Urinary bladder (tissue), 4 donors: ENCODE data around the gene CD99. TPM values are rescaled to one million over a fixed set of nuclear protein-coding genes. Genes with fewer than 3 reads are reported as not detected.
"Not testable (repeated sequence)": the region's sequence is repeated elsewhere in the genome, so short reads cannot be mapped to it uniquely, and the experiment has no call there.

ENCODE experiments used
- DNase-seq: peaks from one replicate; pipeline ENCODE4 v3.0.0-alpha.2; 2015; ENCODE audit errors: extremely low spot score
- H3K27ac ChIP-seq: one replicate; pipeline ENCODE4 v1.5.1; 2013; ENCODE audit warnings: low read depth, mild to moderate bottlenecking, moderate library complexity
- H3K36me3 ChIP-seq: one replicate; pipeline ENCODE4 v1.6.1; 2013; ENCODE audit warnings: mild to moderate bottlenecking, moderate library complexity; ENCODE audit not compliant: insufficient read depth
- H3K4me1 ChIP-seq: one replicate; pipeline ENCODE4 v1.6.1; 2013; ENCODE audit warnings: mild to moderate bottlenecking, moderate library complexity; ENCODE audit not compliant: insufficient read depth
- H3K4me3 ChIP-seq: one replicate; pipeline ENCODE4 v1.5.1; 2013; ENCODE audit warnings: low read depth, low read length
- WGBS: extraction: QIAGEN DNeasy Blood & Tissue Kit; methylation state at CpG from one replicate; pipeline ENCODE4 v1.1.7; 2013; 5-methylcytosine and 5-hydroxymethylcytosine counted together
- polyA plus RNA-seq: library from polyadenylated mRNA; stranded (reverse); fragments of 200-250 nt; gene quantifications from one replicate; pipeline ENCODE4 v1.2.3, GENCODE V29; 2013
- total RNA-seq: library from RNA; depleted of rRNA; stranded (reverse); fragments of >200 nt; gene quantifications from one replicate; pipeline ENCODE4 v1.2.3, GENCODE V29; 2014
- donor health status: healthy with polysubstance abuse.
- donor health status: healthy.

The CD99 gene
- total and polyA plus RNA-seq, 2 donors: 95.6 to 496 TPM

- H3K36me3 ChIP-seq: peaks cover 4% of the 10 kb centered on the region
- H3K4me1 ChIP-seq: no peaks in the 10 kb centered on the region
- no peak overlapping the region for H3K27ac ChIP-seq
- no peak overlapping the region for H3K4me3 ChIP-seq
- DNase-seq: no peak
- 93% methylated on average over 11 of the region's 11 CpGs for WGBS
These were observed 49.6 kb downstream of the CD99 start for GRCh38 chrX:2740672-2741071.

DNA sequence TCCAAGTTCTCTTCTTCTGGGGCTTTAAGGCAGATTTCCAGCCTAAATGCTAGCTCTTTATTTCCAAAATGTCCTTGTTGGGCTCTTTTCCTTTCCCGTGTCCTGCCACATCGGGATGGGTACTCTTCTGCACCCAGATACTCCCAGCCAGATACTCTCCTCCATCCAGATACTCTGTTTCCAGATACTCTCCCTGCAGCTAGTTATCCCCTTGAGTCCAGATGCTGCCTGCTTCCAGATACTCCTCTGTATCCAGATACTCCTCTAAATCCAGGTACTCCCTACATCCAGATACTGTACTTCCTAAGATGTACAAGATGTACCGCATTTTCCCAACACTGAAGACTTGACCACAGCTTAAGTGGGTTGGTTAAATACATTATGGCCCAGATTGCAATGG is 50.3 kb downstream of the CD99 start:
- Histone ChIP-seq H3K27ac (no peak overlapping the region), H3K4me1 (no peaks in the 10 kb centered on the region), H3K4me3 (no peak overlapping the region), H3K36me3 (peaks cover 4% of the 10 kb centered on the region)
- DNase-seq: no peak
- 97% methylated on average over 3 of the region's 3 CpGs for WGBS

DNA sequence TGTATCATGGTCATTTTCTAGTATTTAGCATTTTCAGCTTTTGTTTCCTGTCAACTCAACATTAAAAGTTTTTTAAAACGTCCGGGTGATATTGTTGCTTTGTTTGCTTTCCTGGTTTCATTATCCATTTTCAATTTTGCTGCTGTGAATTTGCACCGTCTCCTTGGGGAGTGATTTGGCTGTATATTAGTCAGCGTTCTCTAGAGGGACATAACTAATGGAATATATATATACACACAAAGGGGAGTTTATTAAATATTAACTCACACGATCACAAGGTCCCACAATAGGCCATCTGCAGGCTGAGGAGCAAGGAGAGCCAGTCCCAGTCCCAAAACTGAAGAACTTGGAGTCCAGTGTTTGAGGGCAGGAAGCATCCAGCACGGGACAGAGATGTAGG is 55.2 kb downstream of the CD99 start:
- not testable (repeated sequence) for H3K36me3 ChIP-seq, H3K4me3 ChIP-seq, H3K27ac ChIP-seq, DNase-seq, H3K4me1 ChIP-seq
- 41% methylated on average over 6 of the region's 6 CpGs for WGBS

- no peak overlapping the region for H3K4me3 ChIP-seq
- 52% methylated on average over 8 of the region's 8 CpGs for WGBS
- H3K27ac ChIP-seq: no peak overlapping the region
- no peak for DNase-seq
- H3K36me3 ChIP-seq: no peaks in the 10 kb centered on the region
- no peaks in the 10 kb centered on the region for H3K4me1 ChIP-seq
These were observed 57.2 kb downstream of the CD99 start for GRCh38 chrX:2748171-2748814.

DNA sequence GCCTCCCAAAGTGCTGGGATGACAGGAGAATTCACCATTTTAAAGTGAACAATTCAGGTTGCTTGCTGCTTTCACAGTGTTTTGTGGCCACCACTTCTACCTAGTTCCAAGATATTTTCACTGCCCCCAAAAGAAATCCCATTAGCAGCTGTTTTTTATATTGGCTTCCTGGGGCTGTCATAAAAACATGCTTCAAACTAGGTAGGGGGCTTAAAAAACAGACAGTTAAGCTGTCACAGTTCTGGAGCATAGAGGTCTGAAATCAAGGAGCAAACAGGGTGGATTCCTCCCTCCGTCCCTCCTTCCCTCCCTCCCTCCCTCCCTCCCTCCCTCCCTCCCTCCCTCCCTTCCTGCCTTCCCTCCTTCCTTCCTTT is 57.7 kb downstream of the CD99 start:
- Histone ChIP-seq H3K27ac (no peak overlapping the region), H3K4me3 (no peak overlapping the region), H3K36me3 (no peaks in the 10 kb centered on the region), H3K4me1 (no peaks in the 10 kb centered on the region)
- no peak for DNase-seq
- 5% methylated on average over 1 of the region's 1 CpG for WGBS

- Histone ChIP-seq H3K4me3 (no peak overlapping the region), H3K27ac (no peak overlapping the region)
- 49% methylated on average over 3 of the region's 3 CpGs for WGBS
These were observed 60.2 kb downstream of the CD99 start for GRCh38 chrX:2751291-2751690.

GRCh38 chrX:2751874-2752300 is 60.8 kb downstream of the CD99 start, which contains the start of gene XG:
XG (plus strand) TSS chrX:2752040; CDS start chrX:2752275, 235 bp downstream.
- DNase-seq, H3K36me3 ChIP-seq, H3K4me1 ChIP-seq, H3K27ac ChIP-seq, H3K4me3 ChIP-seq: not testable (repeated sequence)
- WGBS: 76% methylated on average over 11 of the region's 11 CpGs

More at GRCh38 chrX:2751291-2751690, 60.2 kb downstream of the CD99 start:
- no peaks in the 10 kb centered on the region for H3K4me1 ChIP-seq
- no peaks in the 10 kb centered on the region for H3K36me3 ChIP-seq
- no peak for DNase-seq

GRCh38 chrX:2752441-2752840 is 61.3 kb downstream of the CD99 start:
- DNase-seq, H3K27ac ChIP-seq, H3K4me1 ChIP-seq, H3K4me3 ChIP-seq, H3K36me3 ChIP-seq: not testable (repeated sequence)
- WGBS: 83% methylated on average over 5 of the region's 7 CpGs

- WGBS: 66% methylated on average over 5 of the region's 5 CpGs
- DNase-seq, H3K36me3 ChIP-seq, H3K4me1 ChIP-seq, H3K4me3 ChIP-seq, H3K27ac ChIP-seq: not testable (repeated sequence)
These were observed 64.1 kb downstream of the CD99 start for GRCh38 chrX:2755163-2755715.

- H3K36me3 ChIP-seq: no peaks in the 10 kb centered on the region
- DNase-seq: no peak
- no peak overlapping the region for H3K27ac ChIP-seq
- WGBS: 74% methylated on average over 10 of the region's 10 CpGs
- no peaks in the 10 kb centered on the region for H3K4me1 ChIP-seq
- H3K4me3 ChIP-seq: no peak overlapping the region
These were observed 65.5 kb downstream of the CD99 start for GRCh38 chrX:2756548-2756947.

DNA sequence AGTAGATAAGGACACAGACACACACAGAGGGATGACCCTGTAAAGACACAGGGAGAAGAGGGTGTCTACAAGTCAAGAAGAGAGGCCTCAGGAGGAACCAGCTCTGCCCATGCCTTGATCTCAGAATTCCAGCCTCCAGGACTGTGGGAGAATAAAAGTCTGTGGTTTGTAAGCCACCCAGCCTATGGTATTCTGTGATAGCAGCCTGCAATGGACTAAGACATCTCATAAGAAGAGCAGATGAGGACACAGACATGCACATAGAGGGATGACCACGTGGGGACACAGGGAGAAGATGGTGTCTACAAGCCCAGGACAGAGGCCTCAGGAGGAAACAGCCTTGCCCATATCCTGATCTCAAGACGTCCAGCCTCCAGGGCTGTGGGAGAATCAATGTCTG is 70.2 kb downstream of the CD99 start:
- no peaks in the 10 kb centered on the region for H3K4me1 ChIP-seq
- no peak overlapping the region for H3K4me3 ChIP-seq
- no peaks in the 10 kb centered on the region for H3K36me3 ChIP-seq
- no peak overlapping the region for H3K27ac ChIP-seq
- WGBS: 79% methylated on average over 2 of the region's 2 CpGs
- no peak for DNase-seq

GRCh38 chrX:2762671-2763070 is 71.6 kb downstream of the CD99 start:
- H3K27ac ChIP-seq, H3K36me3 ChIP-seq, H3K4me3 ChIP-seq, H3K4me1 ChIP-seq, DNase-seq: not testable (repeated sequence)
- 70% methylated on average over 4 of the region's 4 CpGs for WGBS

DNA sequence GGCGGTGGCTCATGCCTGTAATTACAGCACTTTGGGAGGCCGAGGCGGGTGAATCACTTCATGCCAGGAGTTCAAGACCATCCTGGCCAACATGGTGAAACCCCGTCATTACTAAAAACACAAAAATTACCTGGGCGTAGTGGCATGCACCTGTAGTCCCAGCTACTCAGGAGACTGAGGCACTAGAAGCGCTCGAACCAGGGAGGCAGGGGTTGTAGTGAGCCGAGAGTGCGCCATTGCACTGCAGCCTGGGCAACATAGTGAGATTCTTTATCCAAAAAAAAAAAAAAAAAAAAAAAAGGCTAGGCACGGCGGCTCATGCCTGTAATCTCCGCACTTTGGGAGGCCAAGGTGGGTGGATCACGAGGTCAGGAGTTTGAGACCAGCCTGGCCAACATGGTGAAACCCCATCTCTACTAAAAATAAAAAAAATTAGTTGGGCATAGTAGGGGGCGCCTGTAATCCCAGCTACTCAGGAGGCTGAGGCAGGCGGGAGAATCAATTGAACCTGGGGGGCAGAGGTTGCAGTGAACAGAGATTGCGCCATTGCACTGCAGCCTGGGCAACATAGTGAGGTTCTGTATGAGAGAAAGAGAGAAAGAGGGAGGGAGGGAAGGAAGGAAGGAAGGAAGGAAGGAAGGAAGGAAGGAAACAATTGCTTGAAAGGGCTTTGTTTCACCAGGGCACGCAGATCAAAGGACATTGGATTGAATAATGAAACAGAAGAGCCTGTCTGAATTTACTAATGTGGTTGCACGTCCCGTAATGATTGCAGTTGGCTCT is 73.9 kb downstream of the CD99 start:
- not testable (repeated sequence) for H3K4me1 ChIP-seq, H3K4me3 ChIP-seq, H3K36me3 ChIP-seq, H3K27ac ChIP-seq, DNase-seq
- 80% methylated on average over 19 of the region's 19 CpGs for WGBS

DNA sequence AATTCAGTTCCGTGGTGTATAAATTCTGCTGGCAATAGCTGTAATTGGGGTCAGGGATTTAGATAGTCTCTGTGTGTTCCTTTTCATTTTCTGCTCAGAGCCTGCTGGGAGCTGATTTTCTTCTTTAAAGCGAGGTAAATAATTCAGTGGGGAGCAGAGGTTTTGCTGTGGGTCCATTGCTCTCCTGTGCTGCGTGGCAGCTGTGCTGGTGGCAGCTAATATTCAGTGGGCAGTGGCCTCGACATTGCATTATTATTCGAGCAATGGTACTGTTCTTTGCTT is 74.4 kb downstream of the CD99 start:
- WGBS: 61% methylated on average over 5 of the region's 5 CpGs
- Histone ChIP-seq H3K27ac (no peak overlapping the region), H3K4me3 (no peak overlapping the region), H3K36me3 (no peaks in the 10 kb centered on the region), H3K4me1 (no peaks in the 10 kb centered on the region)
- no peak for DNase-seq
